ENCODE measurements around the gene APOBR. TPM values are rescaled to one million over a fixed set of nuclear protein-coding genes. Genes with fewer than 3 reads are reported as not detected.

APOBR gene, protein sequence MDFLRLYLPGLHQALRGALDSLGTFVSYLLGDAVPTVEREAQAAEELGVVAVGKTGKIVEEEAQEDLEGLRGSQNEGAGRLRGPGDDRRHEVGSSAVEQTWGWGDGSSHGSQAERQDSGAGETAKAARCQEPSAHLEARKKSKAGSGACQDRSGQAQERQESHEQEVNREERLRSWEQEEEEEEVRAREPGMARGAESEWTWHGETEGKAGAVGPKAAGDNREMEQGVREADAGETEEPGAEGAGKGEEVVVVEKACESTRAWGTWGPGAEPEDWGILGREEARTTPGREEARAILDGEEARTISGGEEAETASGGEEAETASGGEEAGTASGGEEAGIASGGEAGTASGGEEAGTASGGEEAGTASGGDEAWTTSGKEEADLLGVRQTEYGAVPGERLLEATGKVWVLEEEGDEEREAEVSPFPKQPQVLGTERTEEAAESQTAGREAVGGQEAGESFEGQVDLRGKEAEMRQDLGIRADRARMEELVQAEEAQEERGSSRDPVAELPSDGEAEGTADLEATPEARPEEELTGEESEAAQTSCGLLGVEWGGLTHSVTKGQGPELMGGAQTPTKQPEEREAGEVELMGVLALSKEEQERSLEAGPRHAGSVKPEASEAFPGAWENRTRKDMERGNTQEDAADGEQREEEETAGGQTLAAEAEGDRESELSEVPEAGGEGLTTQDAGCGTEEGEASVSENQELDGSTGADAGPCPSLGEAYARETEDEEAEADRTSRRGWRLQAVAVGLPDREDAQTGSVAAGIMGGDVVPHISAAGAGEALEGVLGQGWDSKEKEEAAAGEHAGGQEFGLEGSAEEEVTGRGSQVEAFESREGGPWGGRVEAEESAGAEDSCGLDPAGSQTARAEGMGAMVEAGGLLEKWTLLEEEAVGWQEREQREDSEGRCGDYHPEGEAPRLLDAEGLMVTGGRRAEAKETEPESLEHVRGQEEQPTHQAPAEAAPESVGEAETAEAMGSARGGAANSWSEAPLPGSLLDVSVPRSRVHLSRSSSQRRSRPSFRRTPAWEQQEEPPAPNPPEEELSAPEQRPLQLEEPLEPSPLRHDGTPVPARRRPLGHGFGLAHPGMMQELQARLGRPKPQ
- 0.05 and 0.19 TPM in 2 replicates for total RNA-seq (2014; rRNA removed; shearing (Covaris generic))

DNA sequence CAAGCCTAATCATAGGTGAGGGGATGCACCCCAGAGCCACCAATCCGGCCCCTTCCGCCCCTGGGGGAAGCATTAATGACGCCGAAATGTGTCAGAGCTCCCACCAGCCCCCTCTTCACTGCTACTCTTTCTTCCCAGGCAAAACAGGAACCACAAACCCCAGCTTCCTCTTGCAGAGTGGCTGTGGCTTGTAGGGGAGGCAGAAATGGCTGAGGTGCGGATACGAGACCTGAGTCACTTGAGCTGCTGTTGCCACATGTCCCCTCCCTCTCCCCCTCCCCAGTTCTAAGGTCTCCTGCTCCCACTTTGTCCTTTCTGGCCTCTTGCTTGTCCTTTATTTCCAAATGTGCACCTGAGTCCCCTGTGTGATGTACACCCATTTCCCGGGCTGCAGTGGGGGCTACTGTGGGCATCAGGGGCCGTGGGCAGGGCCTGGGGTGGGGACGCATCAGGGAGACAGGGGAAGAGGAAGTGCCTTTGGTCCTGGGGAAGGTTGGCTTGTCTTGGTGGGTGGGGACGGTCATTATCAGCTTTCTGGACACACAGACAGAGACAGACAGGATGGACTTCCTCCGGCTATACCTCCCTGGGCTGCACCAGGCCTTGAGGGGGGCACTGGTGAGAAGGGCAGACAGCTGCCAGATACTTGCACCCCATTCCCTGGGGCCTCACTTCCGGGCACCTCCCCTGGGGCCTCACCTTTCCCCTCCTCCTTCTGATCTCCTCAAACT lies at the start of gene APOBR:
Gene APOBR, plus strand, starts transcription at position 523 of the 731 bp plus-strand sequence. Its CDS starts 39 bp downstream, at position 562.

DNA sequence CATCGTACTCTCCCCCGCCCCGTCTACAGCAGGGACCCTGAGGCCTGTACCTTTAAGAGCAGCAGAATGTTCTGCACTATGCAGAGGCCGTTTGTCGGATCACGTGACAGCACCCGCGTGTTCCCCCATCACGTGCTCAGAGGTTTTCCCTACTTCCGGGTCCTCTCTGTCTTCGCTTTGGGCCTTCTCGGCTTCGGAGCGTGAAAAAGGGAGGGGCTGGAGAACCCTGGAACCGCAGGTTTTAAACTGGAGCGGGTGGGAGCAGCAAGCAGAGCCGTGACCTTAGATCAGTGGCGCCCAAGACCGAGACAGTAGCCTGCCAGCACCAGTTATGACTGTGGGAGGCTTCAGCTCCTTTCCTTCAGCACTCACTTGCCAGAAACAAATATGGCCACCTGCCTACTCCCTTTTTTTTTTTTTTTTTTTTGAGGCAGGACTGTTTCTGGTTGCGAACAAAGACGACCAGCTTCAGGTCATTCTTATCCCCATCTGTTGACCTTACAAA lies 2.4 kb upstream of the APOBR start, which contains the start of gene CLN3:
Gene CLN3, minus strand, starts transcription at position 105 of the 505 bp plus-strand sequence. CDS start 315 bp downstream, outside the sequence.

DNA sequence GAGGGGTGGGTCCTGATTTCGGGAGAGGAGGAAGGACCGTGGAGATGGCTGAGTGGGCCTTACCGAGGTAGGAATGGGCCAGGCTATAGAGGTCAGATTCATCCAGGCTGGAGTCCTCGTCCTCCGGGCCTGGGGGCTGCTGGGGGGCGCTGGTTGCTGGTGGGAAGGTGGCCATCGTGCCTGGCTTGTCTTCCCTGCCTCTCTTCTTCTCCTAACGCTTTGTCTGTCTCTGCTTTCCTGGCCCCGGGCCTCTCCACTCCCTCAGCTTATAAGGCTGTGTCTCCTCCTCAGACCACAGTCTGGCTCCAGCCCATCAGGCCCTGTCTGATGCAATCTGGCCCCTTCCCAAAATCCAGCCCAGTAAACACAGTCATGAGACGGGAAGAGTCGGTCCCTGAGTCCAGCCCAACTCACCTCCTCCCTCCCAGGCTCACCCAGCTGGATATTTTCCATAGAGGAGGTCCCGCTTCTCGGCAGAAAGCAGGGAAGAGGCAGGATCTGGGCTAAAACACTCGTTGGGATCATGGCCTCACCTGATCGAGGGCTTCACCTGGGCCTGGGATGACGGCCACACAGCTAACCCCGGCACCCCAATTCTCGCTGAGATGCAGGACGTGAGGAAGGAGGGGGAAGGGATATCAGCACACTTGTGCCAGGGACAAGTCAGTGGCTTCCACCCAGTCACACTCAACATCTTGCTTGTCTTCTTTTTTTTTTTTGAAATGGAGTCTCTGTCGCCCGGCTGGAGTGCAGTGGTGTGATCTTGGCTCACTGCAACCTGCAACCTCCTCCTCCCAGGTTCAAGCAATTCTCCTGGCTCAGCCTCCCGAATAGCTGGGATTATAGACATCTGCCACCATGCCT lies 44.5 kb downstream of the APOBR start, which contains the start of gene NUPR1:
Gene NUPR1, minus strand, starts transcription at position 242 of the 864 bp plus-strand sequence. Its CDS starts 67 bp downstream, at position 175.

Other genes with a start within 250 kb of the APOBR start
- gene SBK1, start 202.1 kb upstream of the APOBR start, total RNA-seq (2014; rRNA removed; shearing (Covaris generic)) = 0.03 and 0.15 TPM in 2 replicates
- gene NPIPB6, start 131.1 kb upstream of the APOBR start, total RNA-seq (2014; rRNA removed; shearing (Covaris generic)) = 2.0 and 3.2 TPM in 2 replicates
- gene EIF3CL, start 90.8 kb upstream of the APOBR start, total RNA-seq (2014; rRNA removed; shearing (Covaris generic)) = 75.5 and 80.9 TPM in 2 replicates
- not detected in 2 replicates for gene NPIPB7, start 22.3 kb upstream of the APOBR start, total RNA-seq (2014; rRNA removed; shearing (Covaris generic))
- 10.3 and 15.0 TPM in 2 replicates for gene CLN3, start 2.6 kb upstream of the APOBR start, total RNA-seq (2014; rRNA removed; shearing (Covaris generic))
- gene IL27, start 12.2 kb downstream of the APOBR start, total RNA-seq (2014; rRNA removed; shearing (Covaris generic)) = not detected in 2 replicates
- 15.4 and 20.1 TPM in 2 replicates for gene NUPR1, start 44.3 kb downstream of the APOBR start, total RNA-seq (2014; rRNA removed; shearing (Covaris generic))
- 22.9 and 26.1 TPM in 2 replicates for gene SGF29, start 59.3 kb downstream of the APOBR start, total RNA-seq (2014; rRNA removed; shearing (Covaris generic))
- not detected in 2 replicates for gene SULT1A2, start 102.4 kb downstream of the APOBR start, total RNA-seq (2014; rRNA removed; shearing (Covaris generic))
- 0.80 and 1.6 TPM in 2 replicates for gene SULT1A1, start 115.4 kb downstream of the APOBR start, total RNA-seq (2014; rRNA removed; shearing (Covaris generic))
- not detected in 2 replicates for gene NPIPB8, start 143.4 kb downstream of the APOBR start, total RNA-seq (2014; rRNA removed; shearing (Covaris generic))
- 578 and 662 TPM in 2 replicates for gene EIF3C, start 216.8 kb downstream of the APOBR start, total RNA-seq (2014; rRNA removed; shearing (Covaris generic))